HG03575 (cell line): ENCODE results near the gene CAMSAP1.
"Not testable (repeated sequence)": the region's sequence is repeated elsewhere in the genome, so short reads cannot be mapped to it uniquely, and the experiment has no call there.

Experiments
- ATAC-seq: cut with Tn5 transposase; IDR thresholded peaks from one replicate; pipeline ENCODE4 v1.9.1; 2021; ENCODE audit not compliant: unreplicated experiment, insufficient number of reproducible peaks, low FRiP score; ENCODE audit errors: extremely low read depth

The CAMSAP1 gene, protein sequence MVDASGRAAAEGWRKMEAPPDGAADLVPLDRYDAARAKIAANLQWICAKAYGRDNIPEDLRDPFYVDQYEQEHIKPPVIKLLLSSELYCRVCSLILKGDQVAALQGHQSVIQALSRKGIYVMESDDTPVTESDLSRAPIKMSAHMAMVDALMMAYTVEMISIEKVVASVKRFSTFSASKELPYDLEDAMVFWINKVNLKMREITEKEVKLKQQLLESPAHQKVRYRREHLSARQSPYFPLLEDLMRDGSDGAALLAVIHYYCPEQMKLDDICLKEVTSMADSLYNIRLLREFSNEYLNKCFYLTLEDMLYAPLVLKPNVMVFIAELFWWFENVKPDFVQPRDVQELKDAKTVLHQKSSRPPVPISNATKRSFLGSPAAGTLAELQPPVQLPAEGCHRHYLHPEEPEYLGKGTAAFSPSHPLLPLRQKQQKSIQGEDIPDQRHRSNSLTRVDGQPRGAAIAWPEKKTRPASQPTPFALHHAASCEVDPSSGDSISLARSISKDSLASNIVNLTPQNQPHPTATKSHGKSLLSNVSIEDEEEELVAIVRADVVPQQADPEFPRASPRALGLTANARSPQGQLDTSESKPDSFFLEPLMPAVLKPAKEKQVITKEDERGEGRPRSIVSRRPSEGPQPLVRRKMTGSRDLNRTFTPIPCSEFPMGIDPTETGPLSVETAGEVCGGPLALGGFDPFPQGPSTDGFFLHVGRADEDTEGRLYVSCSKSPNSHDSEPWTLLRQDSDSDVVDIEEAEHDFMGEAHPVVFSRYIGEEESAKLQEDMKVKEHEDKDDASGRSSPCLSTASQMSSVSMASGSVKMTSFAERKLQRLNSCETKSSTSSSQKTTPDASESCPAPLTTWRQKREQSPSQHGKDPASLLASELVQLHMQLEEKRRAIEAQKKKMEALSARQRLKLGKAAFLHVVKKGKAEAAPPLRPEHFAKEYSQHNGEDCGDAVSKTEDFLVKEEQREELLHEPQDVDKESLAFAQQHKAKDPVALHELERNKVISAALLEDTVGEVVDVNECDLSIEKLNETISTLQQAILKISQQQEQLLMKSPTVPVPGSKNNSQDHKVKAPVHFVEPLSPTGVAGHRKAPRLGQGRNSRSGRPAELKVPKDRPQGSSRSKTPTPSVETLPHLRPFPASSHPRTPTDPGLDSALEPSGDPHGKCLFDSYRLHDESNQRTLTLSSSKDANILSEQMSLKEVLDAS (N-terminal part only)

DNA sequence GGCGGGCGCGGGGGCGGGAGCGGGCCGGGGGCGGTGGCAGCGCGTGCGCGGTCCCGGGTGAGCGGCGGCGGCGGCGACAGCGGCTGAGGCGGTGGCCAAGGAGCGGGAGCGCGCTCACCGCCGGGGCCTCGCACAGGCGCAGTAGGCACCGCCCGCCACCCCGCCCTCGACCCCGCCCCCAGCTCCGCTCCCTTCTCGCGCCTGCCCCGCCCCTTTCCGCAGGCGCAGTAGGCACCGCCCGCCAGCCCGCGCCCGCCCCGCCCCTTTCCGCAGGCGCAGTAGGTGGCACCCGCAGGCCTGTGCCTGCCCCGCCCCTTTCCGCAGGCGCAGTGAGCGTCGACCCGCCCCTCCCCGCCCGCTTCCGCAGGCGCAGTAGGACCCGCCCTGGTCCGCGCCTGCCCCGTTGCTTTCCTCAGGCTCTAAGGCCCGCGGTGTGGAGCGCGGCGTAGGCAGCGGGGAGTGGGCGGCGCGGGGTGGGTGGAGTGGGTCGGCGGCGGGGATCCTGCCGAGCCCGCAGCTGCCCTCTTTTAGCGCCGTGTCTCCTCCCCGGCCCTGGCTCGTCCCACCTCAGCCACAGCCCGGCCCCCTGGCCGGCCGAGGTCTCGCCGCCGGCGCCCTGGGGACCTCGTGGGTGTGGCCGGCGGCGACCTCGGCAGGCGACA, at the start of gene CAMSAP1:
Gene CAMSAP1 (minus strand): TSS at position 116 of the 662 bp plus-strand sequence. CDS start 387 bp downstream, outside the sequence.
- no peak for ATAC-seq

DNA sequence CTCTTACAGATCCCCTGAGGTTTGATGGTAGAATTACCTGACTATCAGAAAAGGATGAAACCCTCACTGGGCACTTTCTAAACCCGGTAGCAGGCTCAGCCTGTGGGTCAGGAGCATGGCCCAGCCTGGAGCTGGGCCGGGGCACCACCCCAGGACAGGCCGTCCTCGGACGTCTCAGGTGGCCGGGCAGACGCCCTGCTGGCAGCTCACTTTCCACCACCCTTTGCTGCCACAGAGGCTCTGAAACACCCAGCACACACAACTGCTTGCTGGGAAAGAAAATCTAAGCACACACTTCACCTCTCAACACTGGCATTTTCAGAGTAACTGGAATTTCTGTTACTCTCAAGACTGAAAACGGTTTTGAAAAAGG, 49.4 kb upstream of the CAMSAP1 start:
- ATAC-seq: no peak

DNA sequence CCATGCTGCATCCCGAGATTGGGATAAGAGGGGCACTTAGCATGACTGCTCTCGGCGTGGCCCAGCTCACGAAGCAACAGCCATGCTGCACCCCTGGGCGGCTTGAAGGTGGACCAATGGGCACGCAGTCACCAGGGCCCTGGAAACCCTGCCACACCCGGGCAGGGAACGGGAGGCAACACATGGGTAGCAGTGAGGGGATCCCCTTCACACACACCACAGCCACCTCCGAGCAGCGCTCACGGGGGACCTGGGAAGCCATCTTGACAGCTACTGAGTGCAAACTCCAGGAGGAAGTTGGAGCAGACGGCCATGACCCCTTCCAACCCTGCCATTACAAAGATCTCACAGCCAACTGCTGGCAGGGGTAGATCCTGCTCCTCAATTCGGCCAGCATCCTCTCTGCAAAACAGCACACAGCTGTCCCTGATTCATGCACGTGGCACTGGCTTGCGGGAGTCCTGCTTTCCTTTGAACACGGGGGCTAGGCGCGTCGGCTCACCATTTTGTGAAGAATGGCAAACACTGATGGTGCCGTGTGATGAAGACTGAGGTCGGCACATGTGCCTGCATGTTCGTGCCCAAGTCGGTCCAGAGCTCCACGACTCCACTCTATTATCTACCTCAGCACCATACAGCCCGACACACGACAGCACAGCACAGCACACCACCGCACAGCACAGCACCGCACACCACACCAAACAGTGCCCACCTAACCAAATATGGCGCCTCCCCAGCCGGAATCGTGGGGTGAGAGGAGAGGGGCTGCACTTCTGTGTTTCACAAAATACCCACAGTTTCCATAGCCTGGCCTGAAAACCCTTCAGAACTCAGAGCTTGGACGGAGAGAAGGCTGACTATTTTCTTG, 48.8 kb upstream of the CAMSAP1 start:
- no peak for ATAC-seq

DNA sequence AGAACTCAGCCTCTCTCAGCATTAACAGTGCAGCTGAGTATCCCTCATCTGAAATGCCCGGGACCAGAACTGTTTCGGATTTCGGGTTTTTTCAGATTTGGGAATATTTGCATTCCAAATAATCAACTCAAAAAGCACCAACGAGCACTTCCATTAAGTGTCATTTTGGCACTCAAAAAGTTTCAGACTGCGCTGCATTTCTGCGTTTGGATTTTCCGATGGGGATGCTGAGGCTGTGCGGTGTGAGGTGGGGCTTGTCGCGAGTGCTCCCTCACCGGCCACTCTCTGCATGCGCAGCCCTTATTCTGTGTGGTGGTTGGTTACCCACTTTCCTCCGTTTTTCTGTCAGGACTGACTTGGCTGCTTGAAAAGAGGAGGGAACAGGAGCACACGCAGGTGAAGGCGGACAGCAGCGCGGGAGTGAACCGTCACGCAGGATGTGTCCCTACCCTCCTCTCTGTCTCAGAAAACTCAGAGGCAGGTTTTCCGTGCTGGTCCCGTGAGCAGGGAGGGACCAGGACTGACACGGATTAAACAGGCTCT, 45.4 kb upstream of the CAMSAP1 start:
- ATAC-seq: no peak

DNA sequence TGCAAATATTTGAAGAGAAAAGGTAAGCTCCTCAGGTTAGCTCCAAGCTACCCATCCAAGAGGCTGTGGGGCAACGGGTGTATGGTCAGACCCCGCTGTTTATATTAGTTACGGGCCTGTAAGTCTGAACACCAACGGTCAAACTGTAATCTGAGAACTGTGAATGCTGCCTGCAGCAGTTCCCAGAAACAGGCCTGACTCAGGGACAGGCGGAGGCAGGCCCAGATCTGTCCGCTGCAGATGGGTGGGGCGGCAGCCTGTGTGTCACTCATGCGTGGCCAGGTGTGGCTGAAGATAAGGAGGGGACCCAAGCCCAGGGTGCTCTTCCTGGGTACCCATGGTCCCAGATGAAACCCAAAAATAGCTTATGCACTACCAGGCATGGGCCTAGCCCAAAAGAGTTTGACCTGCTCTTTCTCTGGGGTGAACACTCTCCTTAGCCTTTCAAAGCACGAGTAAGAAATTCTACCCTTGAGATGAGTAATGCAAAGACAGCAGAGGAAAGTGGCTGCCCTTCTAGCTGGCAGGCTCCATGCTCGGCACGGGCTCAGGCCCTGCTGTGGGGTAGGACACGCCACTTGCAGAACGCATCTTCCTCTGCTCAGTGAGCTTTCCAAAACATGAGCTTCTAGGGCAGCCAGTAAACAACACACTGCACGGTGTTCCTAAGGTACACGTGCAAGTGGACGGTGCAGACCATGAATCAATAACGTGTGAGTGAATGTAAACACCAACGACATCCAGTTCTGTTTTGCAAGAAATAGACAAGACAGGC, 44.7 kb upstream of the CAMSAP1 start:
- no peak for ATAC-seq

DNA sequence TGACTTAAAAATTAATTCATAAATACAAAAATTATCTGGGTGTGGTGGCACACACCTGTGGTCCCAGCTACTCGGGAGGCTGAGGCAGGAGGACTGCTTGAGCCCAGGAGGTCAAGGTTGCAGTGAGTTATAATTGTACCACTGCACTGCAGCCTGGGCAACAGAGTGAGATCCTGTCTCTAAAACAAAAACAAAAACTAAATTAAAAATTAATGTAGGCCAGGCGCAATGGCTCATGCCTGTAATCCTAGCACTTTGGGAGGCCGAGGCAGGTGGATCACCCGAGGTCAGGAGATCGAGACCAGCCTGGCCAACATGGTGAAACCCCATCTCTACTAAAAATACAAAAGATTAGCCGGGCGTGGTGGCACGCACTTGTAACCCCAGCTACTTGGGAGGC, 44.0 kb upstream of the CAMSAP1 start:
- not testable (repeated sequence) for ATAC-seq

DNA sequence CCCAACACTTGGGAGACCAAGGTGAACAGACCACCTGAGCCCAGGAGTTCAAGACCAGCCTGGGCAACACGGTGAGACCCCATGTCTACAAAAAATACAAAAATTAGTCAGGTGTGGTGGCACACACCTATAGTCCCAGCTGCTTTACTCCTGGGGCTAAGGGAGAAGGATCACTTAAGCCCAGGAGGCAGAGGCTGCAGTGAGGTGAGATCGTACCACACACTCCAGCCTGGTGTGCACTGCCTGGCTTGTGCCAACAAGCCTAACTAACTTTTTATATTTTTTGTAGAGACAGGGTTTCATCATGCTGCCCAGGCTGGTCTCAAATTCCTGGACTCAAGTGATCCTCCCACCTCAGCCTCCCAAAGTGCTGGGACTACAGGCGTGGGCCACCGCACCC, 43.5 kb upstream of the CAMSAP1 start:
- ATAC-seq: not testable (repeated sequence)

DNA sequence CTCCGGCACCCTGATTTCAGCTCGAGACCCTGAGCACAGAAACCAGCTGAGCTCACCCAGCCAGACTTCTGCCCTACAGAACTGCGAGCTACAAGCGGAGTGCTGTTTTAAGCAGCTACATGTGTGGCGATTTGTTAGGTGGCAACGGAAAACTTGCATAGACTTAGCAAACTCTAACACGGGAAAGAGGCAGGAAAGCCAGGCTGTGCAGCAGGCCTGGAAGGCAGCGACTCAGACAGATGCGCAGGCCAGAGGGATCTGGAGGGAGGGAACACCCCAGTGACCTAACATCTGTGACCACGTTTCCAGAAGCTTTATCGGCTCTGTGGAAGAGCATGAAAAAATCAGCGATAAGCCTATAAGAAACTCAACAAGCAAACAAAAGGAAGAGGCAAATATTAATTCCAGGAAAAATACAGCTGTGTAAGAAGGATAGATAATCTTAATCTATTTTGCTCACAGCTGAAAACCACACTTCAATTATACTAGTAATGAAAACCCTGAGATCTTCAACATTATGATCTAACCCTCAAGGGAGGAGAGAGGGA, 42.9 kb upstream of the CAMSAP1 start:
- ATAC-seq: no peak

DNA sequence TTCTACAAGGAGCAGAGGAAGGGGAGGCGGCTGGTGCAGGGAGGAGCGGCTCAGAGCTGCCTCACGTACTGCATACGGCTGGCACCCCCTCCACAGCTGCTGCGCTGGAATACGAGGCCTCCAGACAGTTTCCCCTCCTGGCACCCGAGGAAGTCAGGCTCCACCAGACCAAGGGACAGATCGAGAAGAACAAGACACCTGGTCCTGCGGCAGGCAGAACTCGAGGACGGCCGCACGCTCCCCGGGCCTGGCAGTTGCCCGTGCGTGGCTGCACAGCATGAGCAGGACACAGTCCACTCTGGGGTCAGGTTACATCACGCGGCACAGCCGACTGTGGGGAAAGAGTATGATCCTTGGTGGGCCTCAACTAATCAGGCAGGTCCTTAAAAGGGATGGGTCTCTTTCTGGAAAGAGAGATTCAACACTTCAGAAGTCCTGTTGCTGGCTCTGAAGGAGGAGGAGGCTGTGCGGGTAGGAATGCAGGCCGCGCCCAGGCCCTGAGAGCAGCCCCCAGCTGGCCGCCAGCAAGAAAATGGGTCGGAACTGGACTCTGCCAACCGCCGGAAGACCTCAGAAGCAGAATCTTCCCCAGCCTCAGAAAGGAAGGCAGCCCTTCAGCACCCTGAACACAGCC, 42.3 kb upstream of the CAMSAP1 start:
- no peak for ATAC-seq

DNA sequence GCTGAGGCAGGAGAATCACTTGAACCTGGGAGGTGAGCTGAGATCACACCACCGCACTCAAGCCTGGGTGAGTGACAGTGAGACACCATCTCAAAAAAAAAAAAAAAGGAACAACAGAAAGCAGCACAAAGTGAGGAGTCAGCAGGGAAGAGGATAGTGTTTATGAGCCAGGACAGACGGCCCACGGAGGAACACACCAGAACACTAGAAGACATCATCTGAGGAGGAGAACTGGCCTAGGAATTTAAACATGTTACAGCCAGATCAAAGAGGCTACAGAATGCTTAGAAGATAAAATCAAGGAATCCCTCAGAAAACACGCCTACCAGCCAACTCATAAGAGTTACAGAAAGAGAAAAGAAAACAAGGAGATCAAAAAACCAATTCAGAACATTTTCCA, 41.6 kb upstream of the CAMSAP1 start:
- ATAC-seq: no peak

DNA sequence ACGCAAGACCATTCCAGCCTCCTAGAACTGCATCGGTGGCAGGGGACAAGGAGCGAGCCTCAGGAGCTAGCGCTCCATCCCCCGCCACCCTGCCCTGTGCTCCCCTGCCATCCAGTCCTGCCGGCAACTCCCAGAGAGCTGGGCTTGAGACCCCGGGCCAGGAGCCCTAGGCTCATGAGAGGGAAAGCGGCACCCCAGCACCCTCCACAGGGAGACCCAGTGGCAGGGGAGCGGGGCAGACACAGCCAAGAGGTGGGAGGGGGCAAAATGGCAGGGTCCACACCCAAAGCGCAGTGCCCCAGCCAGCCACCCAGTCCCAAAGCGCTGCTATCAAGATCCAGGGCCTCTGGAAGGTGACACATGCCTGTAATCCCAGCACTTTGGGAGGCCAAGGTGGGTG, 41.1 kb upstream of the CAMSAP1 start:
- ATAC-seq: no peak

DNA sequence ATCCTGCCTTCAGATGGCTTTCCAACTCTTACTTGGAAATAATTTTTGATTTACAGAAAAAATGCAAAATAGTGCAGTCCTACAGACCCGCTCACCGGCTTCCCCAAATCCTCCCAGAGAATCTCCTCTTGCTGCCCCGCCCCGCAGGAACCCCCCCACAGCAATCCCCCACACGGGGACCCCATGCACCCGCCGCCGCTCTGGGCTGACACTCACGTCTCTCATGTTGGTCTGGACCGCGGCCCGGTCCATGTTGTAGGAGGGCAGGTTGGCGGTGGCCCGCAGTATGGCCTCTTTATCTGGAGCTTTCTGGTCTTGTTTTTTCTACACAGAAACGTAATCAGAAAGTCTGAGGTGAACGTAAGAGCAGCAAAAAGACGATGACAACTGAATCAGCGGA, 40.2 kb upstream of the CAMSAP1 start:
- no peak for ATAC-seq

DNA sequence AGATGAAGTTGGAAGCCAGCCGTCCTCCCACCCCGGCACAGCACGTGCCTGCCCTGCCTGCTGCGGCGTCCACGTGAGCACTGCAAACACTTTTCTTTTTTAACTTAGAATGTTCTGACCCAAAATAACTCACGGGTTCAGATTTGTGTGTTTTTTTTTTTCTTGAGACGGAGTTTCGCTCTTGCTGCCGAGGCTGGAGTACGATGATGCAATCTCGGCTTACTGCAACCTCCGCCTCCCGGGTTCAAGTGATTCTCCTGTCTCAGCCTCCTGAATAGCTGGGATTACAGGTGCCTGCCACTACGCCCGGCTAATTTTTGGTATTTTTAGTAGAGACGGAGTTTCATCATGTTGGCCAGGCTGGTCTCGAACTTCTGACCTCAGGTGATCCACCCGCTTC, 39.8 kb upstream of the CAMSAP1 start:
- ATAC-seq: not testable (repeated sequence)

DNA sequence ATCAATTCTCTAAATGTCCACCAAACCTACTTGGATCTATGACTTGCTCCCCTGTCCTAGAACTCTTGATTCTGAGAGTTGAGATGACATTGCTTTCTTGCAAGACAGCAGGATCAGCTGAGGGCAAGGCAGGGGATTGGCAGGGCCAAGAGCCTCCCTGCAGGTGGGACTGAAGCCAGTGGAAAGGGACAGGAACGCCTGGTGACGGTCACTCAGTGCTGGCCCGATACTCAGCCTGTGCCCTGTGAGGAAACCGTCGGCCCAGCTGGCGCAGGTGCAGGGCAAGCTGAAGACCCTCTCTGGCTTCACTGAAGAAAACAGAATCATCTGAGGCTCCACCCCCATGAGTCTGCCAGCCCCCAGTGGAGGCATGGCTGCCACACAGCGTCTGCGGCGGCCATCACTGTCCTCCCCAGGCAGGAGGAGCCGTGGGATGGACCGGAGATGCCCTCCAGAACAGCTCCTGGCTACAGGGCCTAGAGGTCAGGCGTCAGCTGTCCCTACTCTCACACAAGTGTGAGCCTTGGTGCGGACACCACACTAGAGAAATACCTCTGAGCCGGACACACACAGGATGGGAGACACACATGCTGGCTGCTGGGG, 39.1 kb upstream of the CAMSAP1 start:
- no peak for ATAC-seq

DNA sequence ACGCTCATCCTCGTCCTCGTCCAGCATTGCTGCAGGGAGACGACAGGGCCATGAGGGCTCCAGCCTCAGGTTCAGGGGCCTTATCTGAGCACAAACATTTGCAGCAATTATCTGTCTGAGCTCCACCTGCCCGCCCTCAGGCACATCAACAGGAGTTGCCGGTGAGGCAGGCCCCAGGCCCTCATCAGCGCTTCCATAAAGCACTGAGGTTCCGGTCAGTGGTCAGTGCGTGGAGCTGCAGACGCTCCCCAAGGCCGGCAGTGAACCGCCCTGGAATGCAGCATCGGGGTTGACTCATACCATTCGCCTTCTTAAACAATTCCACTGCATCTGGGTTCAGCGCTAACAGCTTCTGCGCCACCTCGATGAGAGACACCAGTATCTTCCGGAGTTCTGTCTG, 38.6 kb upstream of the CAMSAP1 start:
- no peak for ATAC-seq
